ENCODE measurements around the gene AGRN. TPM values are rescaled to one million over a fixed set of nuclear protein-coding genes. Genes with fewer than 3 reads are reported as not detected.

AGRN gene
- total and polyA plus RNA-seq, 2 of the 4 experiments (the other 2 are of a cell fraction) = 8.1 to 115 TPM

GRCh38 chr1:975365-975764, 44.6 kb upstream of the AGRN start:
- H2BK120ac ChIP-seq (ENCODE audit: low read depth, low read length) = no peak overlapping the region
- no TSS peak for BruUV-seq (replicated peaks)
- H3K18ac ChIP-seq (ENCODE audit: low read depth, low read length) = no peak overlapping the region
- WGBS, 2 experiments (ENCODE audit: extremely low coverage in 2 of 2, insufficient read length in 1 of 2) = 72% methylated on average over 2 of the region's 9 CpGs; no CpG with 5 or more reads in 1 of the 2 experiments
- TF ChIP-seq RAD21 (IDR thresholded peaks at IDR 0.05; ENCODE audit: low read length) = no peak
- TF ChIP-seq POLR2A (IDR thresholded peaks at IDR 0.05; ENCODE audit: low read depth, low read length) = no peak
- TF ChIP-seq RCOR1 (IDR thresholded peaks at IDR 0.05; ENCODE audit: insufficient replicate concordance, low read length) = no peak
- no peak overlapping the region for H3K14ac ChIP-seq (replicated peaks; ENCODE audit: low read depth, low read length)
- in situ Hi-C loops (cut with MboI; ENCODE audit: low sequenced_read_pairs) (no loop called here), dilution Hi-C loops (cut with HindIII; ENCODE audit: low sequenced_read_pairs, unreplicated experiment) (no loop called here), intact Hi-C loops (cut with micrococcal nuclease) (loop anchor here (5.0 kb wide), 1 partner anchor 73 kb away; no protein-coding TSS in a partner anchor)
- no peaks in the 10 kb centered on the region for H3K9me3 ChIP-seq (ENCODE audit: control insufficient read depth, insufficient read depth, low read length)
- no peak overlapping the region for H4K8ac ChIP-seq (ENCODE audit: low read depth in 2 of 2, low read length in 2 of 2)
- H3K36me3 ChIP-seq (ENCODE audit: control insufficient read depth, insufficient read depth, low read length) = no peaks in the 10 kb centered on the region
- no peaks in the 10 kb centered on the region for H3K9me1 ChIP-seq (ENCODE audit: insufficient read depth, low read length)
- H3K56ac ChIP-seq (ENCODE audit: extremely low read depth, insufficient read depth, low read length) = no peak overlapping the region
- H2BK5ac ChIP-seq (ENCODE audit: low read depth, low read length, poor library complexity, severe bottlenecking) = no peak overlapping the region
- no peak overlapping the region for H3K23ac ChIP-seq (ENCODE audit: low read depth, low read length)
- no peaks in the 10 kb centered on the region for H3K79me1 ChIP-seq (ENCODE audit: low read depth in 1 of 2, low read length in 2 of 2)
- peaks cover 3% of the 10 kb centered on the region; the same call in 1 of the 2 replicates for H3K27me3 ChIP-seq (ENCODE audit: control insufficient read depth, insufficient read depth, low read length)
- H3K4ac ChIP-seq (ENCODE audit: low read depth, low read length) = no peak overlapping the region
- no peak; the same call in 1 of the 2 replicates for ATAC-seq (ENCODE audit: low read depth)
- no peak overlapping the region for H2AK5ac ChIP-seq (ENCODE audit: low read depth, low read length)
- no peak overlapping the region for H3K4me2 ChIP-seq (ENCODE audit: low read depth, low read length)
- no peak overlapping the region for H2BK20ac ChIP-seq (ENCODE audit: low read depth, low read length)
- H2AFZ ChIP-seq (replicated peaks; ENCODE audit: low read length, poor library complexity) = no peak overlapping the region
- CTCF ChIA-PET = interaction anchor here (1.4 kb wide), 1 partner anchor 9 kb away, joined by 3 read pairs; no protein-coding TSS in a partner anchor
- H3K4me3 ChIP-seq (ENCODE audit: insufficient read depth, low read depth, low read length) = no peak overlapping the region
- POLR2A ChIA-PET (ENCODE audit: unreplicated experiment) = no interaction called here
- H3K27ac ChIP-seq (ENCODE audit: insufficient read depth, low read length) = no peak overlapping the region
- DNase-seq = no peak
- no peak overlapping the region for H2BK15ac ChIP-seq (ENCODE audit: low read depth, low read length)
- no peaks in the 10 kb centered on the region; the same call in 1 of the 2 replicates for H4K20me1 ChIP-seq (ENCODE audit: insufficient read depth, low read length)
- no peak overlapping the region for H2AK9ac ChIP-seq (replicated peaks; ENCODE audit: low read depth, low read length, poor library complexity)
- no peak overlapping the region for H3K9ac ChIP-seq (ENCODE audit: low read depth, low read length)
- H3K4me1 ChIP-seq (ENCODE audit: control insufficient read depth, insufficient read depth, low read length) = 0 out of 2 replicates have a peak, but pooled peaks cover 2% of the 10 kb centered on the region
- no peak overlapping the region for H4K5ac ChIP-seq (ENCODE audit: low read depth, low read length)
- no peak overlapping the region for H4K91ac ChIP-seq (ENCODE audit: insufficient read depth, low read depth, low read length)

Measured in IMR-90 (cell line).